HEK293T (cell line): ENCODE data around the gene NOS2.

Experiments used
- SP1 ChIP-seq: fragments of 450-650 bp; IDR thresholded peaks from 2 replicates; pipeline ENCODE4 v1.6.1; 2017
- SUZ12 ChIP-seq: fragments of 450-650 bp; IDR thresholded peaks from 2 replicates; pipeline ENCODE4 v1.6.1; 2016; ENCODE audit warnings: mild to moderate bottlenecking
- TARDBP ChIP-seq: fragments of 450-650 bp; IDR thresholded peaks from 2 replicates; pipeline ENCODE4 v1.6.1; 2016

- TF ChIP-seq TARDBP (no peak), SP1 (no peak), SUZ12 (no peak)
These were observed 56.9 kb downstream of the NOS2 start for GRCh38 chr17:27743281-27743885.
